Testis (tissue), 5 donors: ENCODE data around the gene UBE2O. TPM values are rescaled to one million over a fixed set of nuclear protein-coding genes. Genes with fewer than 3 reads are reported as not detected.

Experiments used
- DNase-seq: peaks from one replicate; pipeline ENCODE4 v3.0.0-alpha.2; 2019
- H3K27ac ChIP-seq, 2 donors: fragments of 200-600 bp; sonication (generic); one replicate each; pipeline ENCODE4 v1.5.1; 2019
- H3K27me3 ChIP-seq: fragments of 200-600 bp; sonication (generic); one replicate; pipeline ENCODE4 v1.5.1; 2019
- H3K36me3 ChIP-seq: fragments of 200-600 bp; sonication (generic); one replicate; pipeline ENCODE4 v1.5.1; 2017; ENCODE audit warnings: low read depth; ENCODE audit errors: missing control alignments
- H3K4me1 ChIP-seq: fragments of 200-600 bp; sonication (generic); one replicate; pipeline ENCODE4 v1.5.1; 2019
- H3K4me3 ChIP-seq, 2 donors: fragments of 200-600 bp; sonication (generic); one replicate each; pipeline ENCODE4 v1.5.1; 2017 to 2019
- H3K9me3 ChIP-seq: fragments of 200-600 bp; sonication (generic); one replicate; pipeline ENCODE4 v1.5.1; 2017
- CTCF ChIP-seq, 3 experiments: fragments of 450-650 bp in 2 of 3; fragments of 200-600 bp in 1 of 3; sonication (generic) in 1 of 3; IDR thresholded peaks; one replicate each; pipeline ENCODE4 v1.5.1; 2016 to 2019; ENCODE audit warnings: antibody characterized with exemption in 3 of 3, mild to moderate bottlenecking in 2 of 3, moderate library complexity in 1 of 3
- POLR2A ChIP-seq: fragments of 450-650 bp; IDR thresholded peaks from one replicate; pipeline ENCODE4 v1.6.1; 2017; ENCODE audit warnings: antibody characterized with exemption, mild to moderate bottlenecking, moderate library complexity
- WGBS, 2 donors: methylation state at CpG; one replicate each; pipeline ENCODE4 v1.1.5; 2018; 5-methylcytosine and 5-hydroxymethylcytosine counted together
- intact Hi-C: fragments of 100-400 bp; cut with DNase I; formaldehyde crosslinking; loops from one replicate; pipeline ENCODE4 v1.15.1; 2023; ENCODE audit warnings: low total_unique reads
- long read RNA-seq, 2 donors: transcript quantifications; one replicate each; lab custom pipeline, GENCODE V29; 2026
- polyA plus RNA-seq: library from polyadenylated mRNA; stranded (reverse); fragments of 350-450 nt; fragmentation: Illumina TruSeq; extraction: RNeasy Lipid Tissue Mini Kit (QIAGEN cat#74804); gene quantifications from one replicate; pipeline ENCODE4 v1.2.3, GENCODE V29; 2014; ENCODE audit warnings: low read depth, low replicate concordance; ENCODE audit not compliant: insufficient read depth
- total RNA-seq, 2 donors: library from RNA; depleted of rRNA; stranded (reverse); fragments of >200 nt; gene quantifications; one replicate each; pipeline ENCODE4 v1.2.3, GENCODE V29; 2016

The UBE2O gene
- total RNA-seq: 10 to 100 TPM; 56.6 to 58.0 TPM
- polyA plus RNA-seq: 40.6 TPM
- long read RNA-seq, donor 1, full-length matches to known transcripts: 2 of 40 reads
- long read RNA-seq, donor 1, partial matches to known transcripts: 38 of 40 reads
- long read RNA-seq, donor 1, other reads (novel, unspliced or antisense): 0 of 40 reads
- long read RNA-seq, donor 2, full-length matches to known transcripts: 1 of 1 reads
- long read RNA-seq, donor 2, partial matches to known transcripts: 0 of 1 reads
- long read RNA-seq, donor 2, other reads (novel, unspliced or antisense): 0 of 1 reads

DNA sequence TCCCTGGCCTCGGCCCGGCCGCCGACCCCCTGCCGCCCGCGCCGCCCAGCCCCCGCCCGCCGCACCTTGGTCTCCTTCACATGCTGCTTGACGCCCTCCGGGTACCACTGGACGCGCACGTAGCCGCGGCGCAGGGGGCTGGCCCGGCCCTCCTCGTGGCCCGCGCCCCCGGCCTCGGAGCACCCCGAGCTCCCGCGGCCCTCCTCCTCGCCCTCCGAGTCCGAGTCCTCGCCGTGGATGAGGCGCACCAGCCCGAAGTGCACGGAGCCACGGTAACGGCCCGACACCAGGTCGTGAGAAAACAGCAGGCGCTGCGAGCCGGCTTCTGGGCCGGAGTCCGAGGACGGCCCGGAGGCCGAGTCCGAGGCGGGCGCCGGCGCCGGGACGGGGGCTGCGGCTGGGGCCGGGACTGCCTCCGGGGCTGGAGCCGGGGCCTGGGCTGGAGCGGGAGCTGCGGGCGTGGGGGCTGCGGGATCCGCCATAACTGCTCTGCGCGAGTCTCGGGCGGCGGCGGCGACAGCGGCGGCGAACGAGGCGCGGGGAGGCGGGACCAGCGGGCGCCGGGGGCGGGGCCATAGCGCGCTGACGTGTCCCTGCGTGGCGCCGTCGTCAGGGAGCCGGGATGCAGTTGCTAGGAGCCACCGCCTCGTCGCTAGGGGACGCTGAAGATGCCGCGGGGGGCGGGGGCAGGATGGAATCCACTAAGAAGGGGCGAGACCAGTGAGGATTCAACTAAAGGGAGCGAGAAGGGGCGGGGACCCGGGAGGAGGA lies at the start of gene UBE2O:
UBE2O (minus strand) TSS at position 493 of the 771 bp plus-strand sequence; CDS start at position 482, 11 bp downstream.
- Histone ChIP-seq H3K27me3 (no peaks in the 10 kb centered on the region), H3K36me3 (no peaks in the 10 kb centered on the region), H3K4me3 (peak within 1 kb of the TSS; percentile 80 to 96), H3K9me3 (no peaks in the 10 kb centered on the region), H3K27ac (peak within 1 kb of the TSS; percentile 55 to 82), H3K4me1 (no peaks in the 10 kb centered on the region)
- TF ChIP-seq CTCF (IDR thresholded peaks at IDR 0.05): peak; percentile 27 to 39 (median 38)
- TF ChIP-seq POLR2A: no peak
- intact Hi-C loops: no loop called here
- WGBS, 2 donors: 0 to 1% methylated on average over 33 to 59 of the region's 101 CpGs
- DNase-seq: peak; percentile 91

DNA sequence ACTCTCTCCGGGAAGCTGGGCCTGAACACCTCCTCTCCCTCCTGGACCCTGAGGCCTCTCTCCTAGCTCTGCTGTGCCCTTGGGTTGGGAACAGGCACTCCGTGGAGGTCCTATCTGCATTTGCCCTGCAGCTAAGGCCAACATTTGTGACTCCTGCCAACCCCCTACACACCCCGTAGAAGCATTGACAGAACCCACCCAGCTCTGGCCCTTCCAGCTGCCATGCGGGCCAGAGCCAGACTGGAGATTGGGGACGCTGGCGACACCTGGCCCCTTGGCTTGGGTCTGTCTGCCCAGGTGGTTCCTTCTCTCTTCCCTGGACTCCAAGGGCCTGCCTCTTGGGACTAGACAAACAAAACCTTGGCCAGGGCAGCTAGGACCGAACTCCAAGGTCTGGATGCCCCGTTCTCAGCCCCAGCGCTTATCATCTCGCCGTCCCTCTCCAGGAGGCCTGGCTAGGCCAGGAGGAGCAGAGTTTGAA lies 48.9 kb upstream of the UBE2O start:
- no peak for DNase-seq
- Histone ChIP-seq H3K4me3 (peak overlapping the region; percentile 62 to 69), H3K27me3 (no peaks in the 10 kb centered on the region), H3K27ac (peak overlapping the region; percentile 65 to 66), H3K9me3 (no peaks in the 10 kb centered on the region), H3K4me1 (peaks cover 36% of the 10 kb centered on the region), H3K36me3 (no peaks in the 10 kb centered on the region)
- intact Hi-C loops: no loop called here
- 35 to 52% methylated on average over 11 of the region's 11 CpGs for WGBS, 2 donors
- TF ChIP-seq CTCF (IDR thresholded peaks at IDR 0.05) (no peak), POLR2A (no peak)

GRCh38 chr17:76501018-76501826 lies 48.3 kb upstream of the UBE2O start, which contains the start of gene RHBDF2:
Gene RHBDF2 (minus strand): TSS chr17:76501423. CDS start chr17:76481524, 19,899 bp downstream.
- 6 to 10% methylated on average over 17 to 67 of the region's 72 CpGs for WGBS, 2 donors
- no peak for TF ChIP-seq CTCF (IDR thresholded peaks at IDR 0.05)
- DNase-seq: peak; percentile 93
- Histone ChIP-seq H3K4me3 (peak within 1 kb of the TSS; percentile 62 to 69), H3K9me3 (no peaks in the 10 kb centered on the region), H3K4me1 (peaks cover 36% of the 10 kb centered on the region), H3K27ac (peak within 1 kb of the TSS; percentile 80 to 90), H3K27me3 (no peaks in the 10 kb centered on the region), H3K36me3 (no peaks in the 10 kb centered on the region)
- intact Hi-C loops: no loop called here

GRCh38 chr17:76500747-76501017 lies 47.7 kb upstream of the UBE2O start:
- Histone ChIP-seq H3K27ac (peak overlapping the region; percentile 80 to 90), H3K4me1 (peaks cover 36% of the 10 kb centered on the region), H3K9me3 (no peaks in the 10 kb centered on the region), H3K4me3 (peak overlapping the region; percentile 62 to 69), H3K36me3 (no peaks in the 10 kb centered on the region), H3K27me3 (no peaks in the 10 kb centered on the region)
- no peak for DNase-seq
- 19 to 29% methylated on average over 10 of the region's 10 CpGs for WGBS, 2 donors
- intact Hi-C loops: no loop called here
- no peak for TF ChIP-seq POLR2A
- no peak for TF ChIP-seq CTCF (IDR thresholded peaks at IDR 0.05)
